HepG2 (cell line): ENCODE data around the gene KRTAP10-10. TPM values are rescaled to one million over a fixed set of nuclear protein-coding genes. Genes with fewer than 3 reads are reported as not detected.

ENCODE experiments used
- HDAC2 ChIP-seq: sonication (generic); formaldehyde crosslinking; IDR thresholded peaks from 2 replicates; pipeline ENCODE4 v1.4.0; 2020; ENCODE audit warnings: missing genetic modification reagents
- KDM6A ChIP-seq: IDR thresholded peaks from 2 replicates; pipeline ENCODE4 v1.6.1; 2016; ENCODE audit warnings: low read depth
- KLF13 ChIP-seq: sonication (generic); formaldehyde crosslinking; IDR thresholded peaks from 2 replicates; pipeline ENCODE4 v1.4.0; 2020; ENCODE audit warnings: mild to moderate bottlenecking, missing genetic modification reagents
- MXI1 ChIP-seq: IDR thresholded peaks from 3 replicates; pipeline ENCODE4 v1.6.1; 2012; ENCODE audit warnings: low read depth, low read length, inconsistent platforms, borderline replicate concordance
- SP2 ChIP-seq: sonication (generic); formaldehyde crosslinking; IDR thresholded peaks from 2 replicates; pipeline ENCODE4 v1.5.1; 2020; ENCODE audit warnings: mild to moderate bottlenecking, missing genetic modification reagents
- WIZ ChIP-seq: sonication (generic); formaldehyde crosslinking; IDR thresholded peaks from 2 replicates; pipeline ENCODE4 v1.5.1; 2020; ENCODE audit warnings: mild to moderate bottlenecking, missing genetic modification reagents
- ZNF20 ChIP-seq: sonication (generic); formaldehyde crosslinking; IDR thresholded peaks from 2 replicates; pipeline ENCODE4 v1.4.0; 2020; ENCODE audit warnings: mild to moderate bottlenecking, moderate library complexity, missing genetic modification reagents
- ZNF460 ChIP-seq: sonication (generic); formaldehyde crosslinking; IDR thresholded peaks from 2 replicates; pipeline ENCODE4 v1.5.1; 2020; ENCODE audit warnings: missing genetic modification reagents, mild to moderate bottlenecking, borderline replicate concordance
- ZNF570 ChIP-seq: sonication (generic); formaldehyde crosslinking; IDR thresholded peaks from 2 replicates; pipeline ENCODE4 v1.4.0; 2020; ENCODE audit warnings: mild to moderate bottlenecking, missing genetic modification reagents, borderline replicate concordance
- ZNF772 ChIP-seq: sonication (generic); formaldehyde crosslinking; IDR thresholded peaks from 2 replicates; pipeline ENCODE4 v1.5.0; 2020; ENCODE audit warnings: mild to moderate bottlenecking, missing genetic modification reagents
- polyA plus RNA-seq, 8 experiments: library from polyadenylated mRNA; depleted of rRNA in 3 of 8; stranded (reverse) in 7 of 8; unstranded in 1 of 8; fragments of >200 nt; fragmentation: Illumina TruSeq in 4 of 8; extraction: Trizol in 4 of 8; gene quantifications; 2 replicates each; pipeline versions ENCODE4 v1.2.1 to v1.2.3, GENCODE V29; 2011 to 2016; ENCODE audit warnings: low read depth in 4 of 8, missing spikeins in 1 of 8, mixed read lengths in 1 of 8; ENCODE audit not compliant: insufficient read depth in 1 of 8
- total RNA-seq, 5 experiments: library from RNA; depleted of rRNA; stranded (reverse); fragments of >200 nt; fragmentation: Illumina TruSeq; extraction: Trizol; gene quantifications; 2 replicates each; pipeline ENCODE4 v1.2.3, GENCODE V29; 2016; ENCODE audit warnings: low read depth in 1 of 5
- TF ChIP-seq, protein P1 (sequence below): IDR thresholded peaks from 2 replicates; pipeline ENCODE4 v1.6.1; 2016; ENCODE audit warnings: mild to moderate bottlenecking
- TF ChIP-seq, protein P2 (sequence below): sonication (generic); formaldehyde crosslinking; IDR thresholded peaks from 2 replicates; pipeline ENCODE4 v1.4.0; 2020; ENCODE audit warnings: mild to moderate bottlenecking, missing genetic modification reagents
- TF ChIP-seq, protein P3 (sequence below): fragments of 450-650 bp; IDR thresholded peaks from 2 replicates; pipeline ENCODE4 v1.6.1; 2016
- TF ChIP-seq, protein P4 (sequence below), 2 experiments: fragments of 450-650 bp in 1 of 2; sonication (generic) in 1 of 2; formaldehyde crosslinking in 1 of 2; IDR thresholded peaks; 2 replicates each; pipeline versions ENCODE4 v1.6.1 to v1.8.0; 2016 to 2022; ENCODE audit warnings: antibody characterized with exemption in 1 of 2, mild to moderate bottlenecking in 1 of 2, missing genetic modification reagents in 1 of 2

KRTAP10-10 gene
- total and polyA plus RNA-seq, 2 of the 13 experiments (the other 11 are each of a cell fraction or from before 2014, with no cell fraction given) = not detected

DNA sequence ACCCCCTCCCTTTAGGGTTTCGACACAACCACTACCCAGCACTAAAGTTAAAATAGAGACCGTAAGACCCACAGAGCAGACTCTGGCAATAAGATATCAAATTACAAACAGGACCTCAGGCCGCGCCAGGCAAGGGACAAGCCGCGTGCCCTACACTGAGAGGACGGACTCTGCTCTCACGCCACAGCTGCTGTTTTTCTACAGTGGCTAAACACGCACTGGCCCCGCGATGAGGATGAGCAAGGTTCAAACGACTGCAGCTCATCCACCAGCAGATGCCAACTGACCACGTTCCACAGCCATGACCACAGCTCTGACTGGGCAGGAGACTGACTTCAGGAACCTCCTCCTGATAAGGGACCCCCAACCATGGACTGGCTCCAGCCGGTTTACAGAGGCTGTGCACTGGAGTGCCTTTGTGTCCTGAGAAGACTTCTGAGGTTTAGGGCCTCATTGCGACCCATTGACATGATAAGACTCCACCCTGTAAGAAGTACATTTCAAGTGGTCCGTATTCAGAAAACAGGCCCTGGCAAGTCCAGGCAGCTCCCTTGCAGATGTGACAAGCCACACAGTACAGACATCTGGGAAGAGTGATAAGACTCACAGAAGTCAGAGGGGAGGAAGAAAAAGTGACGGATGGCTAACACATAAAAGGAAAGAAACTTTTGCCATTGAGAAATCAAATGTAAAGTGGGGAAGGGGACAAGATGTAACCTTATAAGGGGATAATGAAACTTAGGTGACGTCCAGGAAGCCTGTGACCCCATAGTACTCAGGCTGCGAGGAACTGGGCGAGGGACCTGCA lies 43.4 kb upstream of the KRTAP10-10 start (continued):
- TF ChIP-seq, protein P1, sequence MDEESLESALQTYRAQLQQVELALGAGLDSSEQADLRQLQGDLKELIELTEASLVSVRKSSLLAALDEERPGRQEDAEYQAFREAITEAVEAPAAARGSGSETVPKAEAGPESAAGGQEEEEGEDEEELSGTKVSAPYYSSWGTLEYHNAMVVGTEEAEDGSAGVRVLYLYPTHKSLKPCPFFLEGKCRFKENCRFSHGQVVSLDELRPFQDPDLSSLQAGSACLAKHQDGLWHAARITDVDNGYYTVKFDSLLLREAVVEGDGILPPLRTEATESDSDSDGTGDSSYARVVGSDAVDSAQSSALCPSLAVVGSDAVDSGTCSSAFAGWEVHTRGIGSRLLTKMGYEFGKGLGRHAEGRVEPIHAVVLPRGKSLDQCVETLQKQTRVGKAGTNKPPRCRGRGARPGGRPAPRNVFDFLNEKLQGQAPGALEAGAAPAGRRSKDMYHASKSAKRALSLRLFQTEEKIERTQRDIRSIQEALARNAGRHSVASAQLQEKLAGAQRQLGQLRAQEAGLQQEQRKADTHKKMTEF = peak; percentile 84
- TF ChIP-seq ZNF460 (CRISPR knock-in tag) (peak; percentile 41; the same call in 1 of the 2 replicates), KDM6A (CRISPR knock-in tag) (peak; percentile 91), KLF13 (no peak), ZNF570 (CRISPR knock-in tag) (no peak), ZNF772 (CRISPR knock-in tag) (peak; percentile 82), HDAC2 (CRISPR knock-in tag) (peak; percentile 95), WIZ (CRISPR knock-in tag) (peak; percentile 83), SP2 (CRISPR knock-in tag) (peak; percentile 21; the same call in 1 of the 2 replicates), ZNF20 (CRISPR knock-in tag) (no peak), MXI1 (peak; percentile 23; the same call in 1 of the 3 replicates)
- TF ChIP-seq, protein P2, sequence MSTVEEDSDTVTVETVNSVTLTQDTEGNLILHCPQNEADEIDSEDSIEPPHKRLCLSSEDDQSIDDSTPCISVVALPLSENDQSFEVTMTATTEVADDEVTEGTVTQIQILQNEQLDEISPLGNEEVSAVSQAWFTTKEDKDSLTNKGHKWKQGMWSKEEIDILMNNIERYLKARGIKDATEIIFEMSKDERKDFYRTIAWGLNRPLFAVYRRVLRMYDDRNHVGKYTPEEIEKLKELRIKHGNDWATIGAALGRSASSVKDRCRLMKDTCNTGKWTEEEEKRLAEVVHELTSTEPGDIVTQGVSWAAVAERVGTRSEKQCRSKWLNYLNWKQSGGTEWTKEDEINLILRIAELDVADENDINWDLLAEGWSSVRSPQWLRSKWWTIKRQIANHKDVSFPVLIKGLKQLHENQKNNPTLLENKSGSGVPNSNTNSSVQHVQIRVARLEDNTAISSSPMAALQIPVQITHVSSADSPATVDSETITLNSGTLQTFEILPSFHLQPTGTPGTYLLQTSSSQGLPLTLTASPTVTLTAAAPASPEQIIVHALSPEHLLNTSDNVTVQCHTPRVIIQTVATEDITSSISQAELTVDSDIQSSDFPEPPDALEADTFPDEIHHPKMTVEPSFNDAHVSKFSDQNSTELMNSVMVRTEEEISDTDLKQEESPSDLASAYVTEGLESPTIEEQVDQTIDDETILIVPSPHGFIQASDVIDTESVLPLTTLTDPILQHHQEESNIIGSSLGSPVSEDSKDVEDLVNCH (CRISPR knock-in tag) = no peak
- TF ChIP-seq, protein P3, sequence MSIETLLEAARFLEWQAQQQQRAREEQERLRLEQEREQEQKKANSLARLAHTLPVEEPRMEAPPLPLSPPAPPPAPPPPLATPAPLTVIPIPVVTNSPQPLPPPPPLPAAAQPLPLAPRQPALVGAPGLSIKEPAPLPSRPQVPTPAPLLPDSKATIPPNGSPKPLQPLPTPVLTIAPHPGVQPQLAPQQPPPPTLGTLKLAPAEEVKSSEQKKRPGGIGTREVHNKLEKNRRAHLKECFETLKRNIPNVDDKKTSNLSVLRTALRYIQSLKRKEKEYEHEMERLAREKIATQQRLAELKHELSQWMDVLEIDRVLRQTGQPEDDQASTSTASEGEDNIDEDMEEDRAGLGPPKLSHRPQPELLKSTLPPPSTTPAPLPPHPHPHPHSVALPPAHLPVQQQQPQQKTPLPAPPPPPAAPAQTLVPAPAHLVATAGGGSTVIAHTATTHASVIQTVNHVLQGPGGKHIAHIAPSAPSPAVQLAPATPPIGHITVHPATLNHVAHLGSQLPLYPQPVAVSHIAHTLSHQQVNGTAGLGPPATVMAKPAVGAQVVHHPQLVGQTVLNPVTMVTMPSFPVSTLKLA = peak; percentile 20; the same call in 1 of the 2 replicates
- TF ChIP-seq, protein P4, sequence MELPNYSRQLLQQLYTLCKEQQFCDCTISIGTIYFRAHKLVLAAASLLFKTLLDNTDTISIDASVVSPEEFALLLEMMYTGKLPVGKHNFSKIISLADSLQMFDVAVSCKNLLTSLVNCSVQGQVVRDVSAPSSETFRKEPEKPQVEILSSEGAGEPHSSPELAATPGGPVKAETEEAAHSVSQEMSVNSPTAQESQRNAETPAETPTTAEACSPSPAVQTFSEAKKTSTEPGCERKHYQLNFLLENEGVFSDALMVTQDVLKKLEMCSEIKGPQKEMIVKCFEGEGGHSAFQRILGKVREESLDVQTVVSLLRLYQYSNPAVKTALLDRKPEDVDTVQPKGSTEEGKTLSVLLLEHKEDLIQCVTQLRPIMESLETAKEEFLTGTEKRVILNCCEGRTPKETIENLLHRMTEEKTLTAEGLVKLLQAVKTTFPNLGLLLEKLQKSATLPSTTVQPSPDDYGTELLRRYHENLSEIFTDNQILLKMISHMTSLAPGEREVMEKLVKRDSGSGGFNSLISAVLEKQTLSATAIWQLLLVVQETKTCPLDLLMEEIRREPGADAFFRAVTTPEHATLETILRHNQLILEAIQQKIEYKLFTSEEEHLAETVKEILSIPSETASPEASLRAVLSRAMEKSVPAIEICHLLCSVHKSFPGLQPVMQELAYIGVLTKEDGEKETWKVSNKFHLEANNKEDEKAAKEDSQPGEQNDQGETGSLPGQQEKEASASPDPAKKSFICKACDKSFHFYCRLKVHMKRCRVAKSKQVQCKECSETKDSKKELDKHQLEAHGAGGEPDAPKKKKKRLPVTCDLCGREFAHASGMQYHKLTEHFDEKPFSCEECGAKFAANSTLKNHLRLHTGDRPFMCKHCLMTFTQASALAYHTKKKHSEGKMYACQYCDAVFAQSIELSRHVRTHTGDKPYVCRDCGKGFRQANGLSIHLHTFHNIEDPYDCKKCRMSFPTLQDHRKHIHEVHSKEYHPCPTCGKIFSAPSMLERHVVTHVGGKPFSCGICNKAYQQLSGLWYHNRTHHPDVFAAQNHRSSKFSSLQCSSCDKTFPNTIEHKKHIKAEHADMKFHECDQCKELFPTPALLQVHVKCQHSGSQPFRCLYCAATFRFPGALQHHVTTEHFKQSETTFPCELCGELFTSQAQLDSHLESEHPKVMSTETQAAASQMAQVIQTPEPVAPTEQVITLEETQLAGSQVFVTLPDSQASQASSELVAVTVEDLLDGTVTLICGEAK (IDR thresholded peaks at IDR 0.05) = no peak
- TF ChIP-seq, protein P4 (CRISPR knock-in tag; IDR thresholded peaks at IDR 0.05) = peak; percentile 80
